Hepatocyte (in vitro differentiated cells): ENCODE data around the gene DUSP2.

ENCODE experiments used
- CTCF ChIP-seq: fragments of 200-600 bp; sonication (generic); IDR thresholded peaks from 2 replicates; pipeline ENCODE4 v1.5.1; 2016; ENCODE audit warnings: antibody characterized with exemption, mild to moderate bottlenecking; ENCODE audit not compliant: poor library complexity
- EZH2 ChIP-seq: fragments of 200-600 bp; sonication (generic); IDR thresholded peaks from 2 replicates; pipeline ENCODE4 v1.6.1; 2016; ENCODE audit warnings: antibody characterized with exemption, mild to moderate bottlenecking, borderline replicate concordance

DNA sequence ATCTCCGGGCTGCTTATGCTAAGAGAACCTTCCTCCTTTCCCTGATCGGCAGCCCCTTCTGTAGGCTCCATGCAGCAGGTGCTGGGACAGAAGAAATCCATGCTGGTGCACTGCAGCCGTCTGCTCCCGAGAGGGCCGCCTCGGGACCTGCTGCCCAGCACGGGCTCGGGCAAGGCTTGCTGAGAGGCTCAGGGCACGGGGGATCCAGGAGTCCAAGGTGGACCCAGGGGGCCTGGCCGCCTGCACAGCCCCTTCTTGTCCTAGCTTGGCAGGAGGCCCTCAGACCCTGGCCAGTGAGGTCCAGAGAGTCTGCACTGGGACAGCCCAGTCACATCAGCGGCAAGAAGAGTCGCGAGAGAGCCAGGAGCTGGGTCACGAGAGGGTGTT is 13.3 kb upstream of the DUSP2 start:
- TF ChIP-seq CTCF (no peak), EZH2 (no peak)
